Pancreas (tissue), 10 donors: ENCODE results near the gene LRRC55. TPM values are rescaled to one million over a fixed set of nuclear protein-coding genes. Genes with fewer than 3 reads are reported as not detected.

Experiments used
- ATAC-seq, 4 donors: fragments of 200-7000 bp; cut with Tn5 transposase; one replicate each; pipeline versions ENCODE4 v1.8.0 to v1.9.1; 2020; ENCODE audit warnings: mild to moderate bottlenecking in 4 of 4, moderate library complexity in 4 of 4
- DNase-seq, 6 donors: peaks; one replicate each; pipeline ENCODE4 v3.0.0-alpha.2; 2020
- FAIRE-seq: peaks from 2 replicates; lab custom pipeline; 2012; peaks lifted over from hg19 to GRCh38; lab: Jason Lieb, UNC
- H3K27ac ChIP-seq, 4 donors: fragments of 200-600 bp; sonication (generic); 1 replicate in 3 of 4; 2 replicates in 1 of 4; pipeline versions ENCODE4 v1.5.0 to v1.8.0; 2020
- H3K27me3 ChIP-seq, 4 donors: fragments of 200-600 bp; one replicate each; pipeline ENCODE4 v1.8.0; 2021
- H3K36me3 ChIP-seq, 3 donors: fragments of 200-600 bp; sonication (generic) in 1 of 3; one replicate each; pipeline versions ENCODE4 v1.5.0 to v1.8.0; 2020 to 2021
- H3K4me1 ChIP-seq, 3 donors: fragments of 200-600 bp; one replicate each; pipeline ENCODE4 v1.8.0; 2021
- H3K4me3 ChIP-seq, 4 donors: fragments of 200-600 bp; sonication (generic) in 2 of 4; one replicate each; pipeline versions ENCODE4 v1.5.0 to v1.8.0; 2020 to 2021
- H3K9me3 ChIP-seq, 4 donors: fragments of 200-600 bp; one replicate each; pipeline ENCODE4 v1.8.0; 2021
- CTCF ChIP-seq, 4 donors: fragments of 200-600 bp; sonication (generic) in 3 of 4; IDR thresholded peaks; one replicate each; pipeline versions ENCODE4 v1.5.0 to v1.8.0; 2021; ENCODE audit warnings: antibody characterized with exemption in 4 of 4
- WGBS, 2 donors: extraction: QIAGEN DNeasy Blood & Tissue Kit; methylation state at CpG; one replicate each; pipeline ENCODE4 v1.1.7; 2013; 5-methylcytosine and 5-hydroxymethylcytosine counted together
- intact Hi-C, 3 donors: fragments of 100-400 bp; cut with DNase I; formaldehyde crosslinking; loops; one replicate each; pipeline versions ENCODE4 v1.11.1 to v1.14.2; 2022
- polyA plus RNA-seq, 2 donors: library from polyadenylated mRNA; stranded (reverse); fragments of 200-250 nt; gene quantifications; one replicate each; pipeline ENCODE4 v1.2.3, GENCODE V29; 2013
- total RNA-seq, 6 donors: library from RNA; stranded (reverse); fragmentation: NEBNext Ultra II Directional in 4 of 6; extraction: Animal tissue kit (Norgen Biotek cat#: 25700) in 4 of 6; gene quantifications; one replicate each; pipeline versions ENCODE4 v1.2.1 to v1.2.4, GENCODE V29; 2021 to 2023
- donor health status: healthy with polysubstance abuse.
- donor health status: DM: no; HTN: no; CAD: no; lungs with moderate emphysema.
- donor health status: DM: no; HTN: no; CAD: no.
- donor health status: control.
- donor health status: control.
- donor health status: Bipolar disorder and iron deficiency.
- donor health status: DM: yes; HTN: yes; CAD: no.
- donor health status: DM: no; HTN: no; CAD: no.
- donor health status: DM: no; HTN: no; CAD: no.
- donor health status: DM: yes; HTN: yes; CAD: no.

The LRRC55 gene
- total and polyA plus RNA-seq, 8 donors = 0.03 to 1.2 (median 0.08) TPM

DNA sequence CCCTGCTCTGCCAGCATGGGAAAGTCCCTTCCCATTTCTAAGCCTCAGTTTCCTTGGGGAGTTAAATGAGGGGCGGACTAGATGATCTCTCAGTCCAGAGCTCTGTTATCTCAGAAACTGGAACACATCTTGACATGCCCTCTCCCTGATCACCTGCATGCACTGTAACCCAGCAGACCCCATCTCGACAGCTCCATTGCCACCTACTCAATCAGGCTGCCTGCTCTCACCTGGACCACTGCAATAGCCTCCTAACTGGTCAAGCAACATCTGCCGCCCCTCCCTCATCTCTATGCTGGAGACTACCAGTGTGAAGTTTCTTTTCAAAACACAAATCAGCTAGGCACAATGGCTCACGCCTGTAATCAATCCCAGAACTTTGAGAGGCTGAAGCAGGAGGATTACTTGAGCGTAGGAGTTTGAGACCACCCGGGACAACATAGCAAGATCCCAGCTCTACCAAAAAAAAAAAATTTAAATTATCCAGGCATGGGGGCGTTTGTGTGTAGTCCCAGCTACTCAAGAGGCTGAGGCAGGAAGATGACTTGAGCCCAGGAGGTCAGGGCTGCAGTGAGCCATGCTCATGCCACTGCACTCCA, 22.2 kb downstream of the LRRC55 start:
- Histone ChIP-seq H3K27ac (no peak overlapping the region), H3K9me3 (no peaks in the 10 kb centered on the region), H3K4me3 (no peak overlapping the region), H3K27me3 (no peaks in the 10 kb centered on the region), H3K36me3 (no peaks in the 10 kb centered on the region), H3K4me1 (no peaks in the 10 kb centered on the region)
- TF ChIP-seq CTCF (IDR thresholded peaks at IDR 0.05) = no peak
- FAIRE-seq (no peak), DNase-seq (no peak), ATAC-seq (no peak)
- intact Hi-C loops = no loop called here
- 52 to 56% methylated on average over 7 of the region's 7 CpGs for WGBS, 2 donors

GRCh38 chr11:57205041-57205641, 23.4 kb downstream of the LRRC55 start:
- no peak for FAIRE-seq

GRCh38 chr11:57207168-57207567, 25.4 kb downstream of the LRRC55 start:
- intact Hi-C loops = no loop called here
- ATAC-seq = no peak
- TF ChIP-seq CTCF (IDR thresholded peaks at IDR 0.05) = no peak
- H3K9me3 ChIP-seq = no peaks in the 10 kb centered on the region
- H3K36me3 ChIP-seq = no peaks in the 10 kb centered on the region
- no peak for FAIRE-seq
- WGBS, 2 donors = 76 to 78% methylated on average over 6 of the region's 6 CpGs
- H3K4me3 ChIP-seq = no peak overlapping the region
- no peak for DNase-seq
- H3K4me1 ChIP-seq = no peaks in the 10 kb centered on the region
- H3K27ac ChIP-seq = no peak overlapping the region
- no peaks in the 10 kb centered on the region for H3K27me3 ChIP-seq

More at GRCh38 chr11:57205041-57205641, 23.4 kb downstream of the LRRC55 start:
- Histone ChIP-seq H3K4me1 (no peaks in the 10 kb centered on the region), H3K27ac (no peak overlapping the region), H3K9me3 (no peaks in the 10 kb centered on the region), H3K36me3 (no peaks in the 10 kb centered on the region), H3K4me3 (no peak overlapping the region), H3K27me3 (no peaks in the 10 kb centered on the region)
- intact Hi-C loops = no loop called here
- no peak for DNase-seq
- peak in 1 of 4 donors; percentile 14 for ATAC-seq
- TF ChIP-seq CTCF (IDR thresholded peaks at IDR 0.05) = no peak
- 39 to 46% methylated on average over 3 of the region's 3 CpGs for WGBS, 2 donors

- no peaks in the 10 kb centered on the region for H3K9me3 ChIP-seq
- DNase-seq = no peak
- no peak for TF ChIP-seq CTCF (IDR thresholded peaks at IDR 0.05)
- FAIRE-seq = no peak
- WGBS, 2 donors = 28 to 30% methylated on average over 7 of the region's 7 CpGs
- intact Hi-C loops = no loop called here
- H3K4me3 ChIP-seq = no peak overlapping the region
- no peaks in the 10 kb centered on the region for H3K36me3 ChIP-seq
- no peaks in the 10 kb centered on the region for H3K27me3 ChIP-seq
- no peaks in the 10 kb centered on the region for H3K4me1 ChIP-seq
- H3K27ac ChIP-seq = no peak overlapping the region
- no peak for ATAC-seq
Observed at GRCh38 chr11:57210781-57211180, 29.0 kb downstream of the LRRC55 start.
